OCI-LY7 (cell line): Measurements from ENCODE around the gene GGTLC1. TPM values are rescaled to one million over a fixed set of nuclear protein-coding genes. Genes with fewer than 3 reads are reported as not detected.

ENCODE experiments used
- BruUV-seq: library from RNA; stranded (reverse); fragments of 400-500 nt; replicated peaks from 2 replicates; lab custom pipeline; 2021; lab: Mats Ljungman, UMichigan
- CTCF ChIA-PET: fragments of 300-600 bp; sonication (Branson Sonifier 250); formaldehyde crosslinking; loops from one replicate; lab custom pipeline; 2022; ENCODE audit warnings: antibody characterized with exemption; ENCODE audit not compliant: unreplicated experiment; lab: Charles Lee
- POLR2A ChIA-PET: fragments of 300-600 bp; sonication (Branson Sonifier 250); formaldehyde crosslinking; loops from one replicate; lab custom pipeline; 2022; ENCODE audit warnings: antibody characterized with exemption; lab: Charles Lee
- DNase-seq: peaks from one replicate; pipeline ENCODE4 v3.0.0-alpha.2; 2015; ENCODE audit warnings: low spot score
- H2AFZ ChIP-seq: fragments of 200-600 bp; sonication (generic), shearing (Covaris generic); 2 replicates; pipeline ENCODE4 v1.6.1; 2014; ENCODE audit warnings: mild to moderate bottlenecking, antibody characterized with exemption, low read length, moderate library complexity
- H3K27ac ChIP-seq: fragments of 200-600 bp; sonication (generic); 2 replicates; pipeline ENCODE4 v1.5.1; 2014; ENCODE audit warnings: mixed run types, low read depth, mild to moderate bottlenecking, moderate library complexity, low read length, inconsistent platforms; ENCODE audit not compliant: poor library complexity, severe bottlenecking
- H3K36me3 ChIP-seq: fragments of 200-600 bp; sonication (generic); 2 replicates; pipeline ENCODE4 v1.6.1; 2014; ENCODE audit warnings: mild to moderate bottlenecking, antibody characterized with exemption, low read length, moderate library complexity, mixed read lengths; ENCODE audit not compliant: insufficient read depth
- H3K4me1 ChIP-seq: fragments of 200-600 bp; sonication (generic); 2 replicates; pipeline ENCODE4 v1.5.1; 2014; ENCODE audit warnings: mild to moderate bottlenecking, low read length; ENCODE audit not compliant: insufficient read depth, poor library complexity, severe bottlenecking
- H3K4me2 ChIP-seq: fragments of 200-600 bp; sonication (generic); 2 replicates; pipeline ENCODE4 v1.6.1; 2014; ENCODE audit warnings: mild to moderate bottlenecking, low read length
- H3K4me3 ChIP-seq: fragments of 200-600 bp; sonication (generic); 2 replicates; pipeline ENCODE4 v1.5.1; 2014; ENCODE audit warnings: mild to moderate bottlenecking, low read depth, low read length; ENCODE audit not compliant: poor library complexity, severe bottlenecking
- H3K79me2 ChIP-seq: fragments of 200-600 bp; sonication (generic); 2 replicates; pipeline ENCODE4 v1.6.1; 2016; ENCODE audit warnings: low read depth, mild to moderate bottlenecking, low read length, moderate library complexity, mixed read lengths; ENCODE audit not compliant: insufficient read depth
- H3K9me2 ChIP-seq: fragments of 200-600 bp; sonication (generic); 2 replicates; pipeline ENCODE4 v1.6.1; 2016; ENCODE audit warnings: mild to moderate bottlenecking, low read length, mixed read lengths; ENCODE audit not compliant: insufficient read depth
- H3K9me3 ChIP-seq: fragments of 200-600 bp; sonication (generic); 2 replicates; pipeline ENCODE4 v1.6.1; 2014; ENCODE audit warnings: mild to moderate bottlenecking, mixed run types, low read length, mixed read lengths
- H4K20me1 ChIP-seq: fragments of 200-600 bp; sonication (generic); 2 replicates; pipeline ENCODE4 v1.6.1; 2014; ENCODE audit warnings: mild to moderate bottlenecking, antibody characterized with exemption, low read length, moderate library complexity, mixed read lengths; ENCODE audit not compliant: insufficient read depth
- CTCF ChIP-seq: fragments of 200-600 bp; sonication (generic); conservative IDR thresholded peaks from 2 replicates; pipeline ENCODE4 v1.5.1; 2014; ENCODE audit warnings: mild to moderate bottlenecking, antibody characterized with exemption, low read length, moderate library complexity, mixed read lengths
- EZH2phosphoT487 ChIP-seq: fragments of 200-600 bp; sonication (generic); IDR thresholded peaks from 2 replicates; pipeline ENCODE4 v1.6.1; 2018; ENCODE audit warnings: low read depth, borderline replicate concordance, mild to moderate bottlenecking, mixed run types, antibody characterized with exemption, low read length, moderate library complexity, mixed read lengths
- intact Hi-C: fragments of 100-400 bp; cut with micrococcal nuclease; formaldehyde crosslinking; loops from one replicate; pipeline ENCODE4 v1.10.0; 2022; ENCODE audit not compliant: unreplicated experiment
- small RNA-seq: library from RNA; depleted of rRNA; stranded (forward); fragments of <200 nt; gene quantifications from one replicate; pipeline ENCODE3, GENCODE V24; 2014
- total RNA-seq, 2 experiments: library from RNA; depleted of rRNA in 1 of 2; stranded (reverse); fragments of >200 nt in 1 of 2; shearing (Covaris generic) in 1 of 2; gene quantifications; 2 replicates each; pipeline ENCODE4 v1.2.3, GENCODE V29; 2014 to 2022

GGTLC1 gene
- total RNA-seq, 2 experiments from 2014 or later = not detected

GRCh38 chr20:23938118-23938438, 50.5 kb downstream of the GGTLC1 start:
- TF ChIP-seq EZH2phosphoT487 = no peak
- TF ChIP-seq CTCF = no peak
- H2AFZ ChIP-seq = no peak overlapping the region
- BruUV-seq = no TSS peak
- no peak for DNase-seq
- no peaks in the 10 kb centered on the region for H3K9me3 ChIP-seq
- intact Hi-C loops = loop anchor here (5.0 kb wide), 1 partner anchor 59 kb away; no protein-coding TSS in a partner anchor
- ChIA-PET CTCF (no interaction called here), POLR2A (interaction anchor here (0.7 kb wide), 1 partner anchor 13 kb away, joined by 3 read pairs; no protein-coding TSS in a partner anchor)
- H3K36me3 ChIP-seq = no peaks in the 10 kb centered on the region
- no peak overlapping the region for H3K4me3 ChIP-seq
- H3K79me2 ChIP-seq = no peaks in the 10 kb centered on the region
- H3K4me1 ChIP-seq = no peaks in the 10 kb centered on the region
- no peak overlapping the region for H3K4me2 ChIP-seq
- no peaks in the 10 kb centered on the region for H3K9me2 ChIP-seq
- no peak overlapping the region for H3K27ac ChIP-seq
- H4K20me1 ChIP-seq = no peaks in the 10 kb centered on the region

GRCh38 chr20:23937303-23938117, 51.1 kb downstream of the GGTLC1 start:
- ChIA-PET CTCF (interaction anchor here (0.6 kb wide), 1 partner anchor 63 kb away, joined by 5 read pairs; no protein-coding TSS in a partner anchor), POLR2A (interaction anchor here (0.6 to 0.7 kb wide), 2 partner anchors 13 to 183 kb away, joined by 3 read pairs; no protein-coding TSS in a partner anchor)
- Histone ChIP-seq H3K9me2 (no peaks in the 10 kb centered on the region), H3K79me2 (no peaks in the 10 kb centered on the region), H3K4me1 (no peaks in the 10 kb centered on the region), H3K27ac (no peak overlapping the region), H3K4me2 (no peak overlapping the region), H2AFZ (no peak overlapping the region), H3K36me3 (no peaks in the 10 kb centered on the region), H3K9me3 (no peaks in the 10 kb centered on the region), H3K4me3 (no peak overlapping the region), H4K20me1 (no peaks in the 10 kb centered on the region)
- peak; percentile 41 for DNase-seq
- intact Hi-C loops = loop anchor here (2.0 to 5.0 kb wide), 2 partner anchors 47 to 60 kb away; no protein-coding TSS in a partner anchor
- no TSS peak for BruUV-seq
- TF ChIP-seq EZH2phosphoT487 = no peak
- TF ChIP-seq CTCF = peak; percentile 76

Small RNA genes within 50 kb of the gene (small RNA-seq; reads per million reads assigned to genes)
- gene AL133466.1 = not detected

Other genes with a start within 250 kb of the GGTLC1 start
- gene CST1, start 237.8 kb downstream of the GGTLC1 start, total RNA-seq (2014; rRNA removed; shearing (Covaris generic)) = not detected in 2 replicates
- gene CST1, start 237.8 kb downstream of the GGTLC1 start, total RNA-seq (2022) = not detected in 2 replicates
- gene CST2, start 162.1 kb downstream of the GGTLC1 start, total RNA-seq (2014; rRNA removed; shearing (Covaris generic)) = not detected in 2 replicates
- not detected in 2 replicates for gene CST2, start 162.1 kb downstream of the GGTLC1 start, total RNA-seq (2022)
- not detected in 2 replicates for gene CST5, start 109.0 kb downstream of the GGTLC1 start, total RNA-seq (2014; rRNA removed; shearing (Covaris generic))
- gene CST5, start 109.0 kb downstream of the GGTLC1 start, total RNA-seq (2022) = not detected in 2 replicates